ENCODE measurements around the gene C12orf76.
A peak's percentile ranks its signal among the peaks of the same experiment; 100 is the strongest.
"Not testable (repeated sequence)": the region's sequence is repeated elsewhere in the genome, so short reads cannot be mapped to it uniquely, and the experiment has no call there.

The C12orf76 gene, protein sequence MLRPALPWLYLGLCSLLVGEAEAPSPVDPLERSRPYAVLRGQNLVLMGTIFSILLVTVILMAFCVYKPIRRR

DNA sequence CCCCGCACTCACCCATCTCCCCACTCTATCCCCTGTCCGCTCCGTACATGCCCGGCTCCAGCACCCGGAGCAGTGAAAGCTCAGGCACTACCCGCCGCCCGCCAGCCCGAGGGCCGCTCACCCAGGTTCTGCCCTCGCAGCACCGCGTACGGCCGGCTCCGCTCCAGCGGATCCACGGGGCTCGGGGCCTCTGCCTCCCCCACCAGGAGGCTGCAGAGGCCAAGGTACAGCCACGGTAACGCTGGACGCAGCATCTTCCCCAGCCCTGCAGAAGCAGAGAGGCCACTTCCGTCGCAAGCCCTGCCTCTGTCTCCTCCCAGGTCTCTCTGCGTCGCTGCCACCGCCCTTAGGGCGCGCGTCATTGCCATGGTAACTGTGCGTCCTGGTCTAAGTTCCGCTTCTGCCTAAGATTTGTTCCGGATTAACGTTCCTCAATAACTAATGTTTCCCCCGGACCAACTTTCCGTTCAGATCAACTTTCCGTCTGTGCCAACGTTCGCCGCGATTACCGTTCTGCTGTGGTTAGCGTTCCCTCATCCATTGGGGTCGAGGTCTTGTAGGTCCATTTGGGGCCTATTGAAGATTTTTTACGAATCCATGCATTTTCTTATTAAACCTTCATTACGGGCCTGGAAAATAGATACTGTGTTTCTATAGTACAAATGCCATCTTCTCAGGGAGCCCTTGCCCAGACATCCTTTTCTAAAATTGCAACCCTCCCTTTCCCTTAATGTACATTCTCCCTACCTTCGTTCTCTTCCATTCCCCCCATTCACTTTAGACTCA, at the start of gene C12orf76:
Gene C12orf76, minus strand, starts transcription at position 281 of the 786 bp plus-strand sequence. Its CDS starts 27 bp downstream, at position 254.
- peak; percentile 97 for DNase-seq

DNA sequence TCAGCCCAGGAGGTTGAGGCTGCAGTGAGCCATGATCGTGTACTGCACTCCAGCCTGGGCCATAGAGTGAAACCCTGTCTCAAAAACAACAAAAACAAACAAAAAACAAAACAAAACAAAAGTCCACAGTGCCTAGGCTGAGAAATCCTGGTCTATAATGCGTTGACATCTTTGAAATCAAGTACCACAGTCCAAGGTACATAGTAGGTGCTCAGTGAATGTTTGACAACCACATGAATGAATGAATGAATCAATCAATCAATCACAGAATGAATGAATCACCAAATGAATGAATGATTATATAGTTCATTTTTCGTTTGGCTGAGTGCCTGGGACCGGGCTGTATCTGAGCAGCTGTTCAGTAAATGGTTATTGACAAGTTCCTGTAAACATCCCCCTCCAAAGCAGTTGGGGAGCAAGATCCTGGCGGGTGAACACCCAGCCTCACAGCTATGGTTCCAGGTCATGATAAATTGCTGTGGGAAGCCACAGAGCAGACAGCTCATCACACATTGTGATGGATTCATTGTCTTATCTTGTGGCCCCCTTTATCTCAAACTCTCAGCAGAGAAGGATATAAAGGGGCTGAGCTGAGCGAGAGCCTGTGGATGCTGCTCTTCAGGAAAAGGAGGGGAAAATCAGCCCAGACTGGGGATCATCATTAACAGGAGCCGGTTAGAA, 45.4 kb upstream of the C12orf76 start:
- no peak for DNase-seq

DNA sequence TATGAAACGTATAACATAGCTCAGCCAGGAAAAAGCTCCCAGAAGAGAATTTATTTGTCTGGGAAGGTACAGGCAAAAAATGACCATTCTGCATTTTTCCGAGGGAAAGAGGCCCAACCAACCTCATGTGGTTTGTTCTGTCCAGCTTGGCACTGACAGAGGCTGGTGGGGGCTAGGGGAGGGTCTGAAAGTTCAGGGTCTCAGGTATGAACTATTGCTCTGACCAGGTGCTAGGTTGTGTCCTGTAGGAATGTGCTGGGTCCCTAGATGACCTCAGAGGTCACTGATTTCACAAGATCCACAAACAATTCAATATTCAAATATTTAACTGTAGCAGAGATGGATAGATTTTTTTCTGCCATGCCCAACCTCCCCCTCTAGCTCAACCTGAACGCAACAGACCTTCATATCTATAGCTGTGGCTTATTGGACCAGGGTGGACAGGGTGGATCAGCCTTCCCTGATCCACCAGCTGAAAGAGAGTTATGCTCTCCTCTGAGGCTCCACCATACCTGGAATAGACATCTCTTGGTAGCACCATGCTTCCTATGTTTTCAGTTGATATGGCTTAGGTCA, 42.9 kb upstream of the C12orf76 start:
- DNase-seq = no peak

DNA sequence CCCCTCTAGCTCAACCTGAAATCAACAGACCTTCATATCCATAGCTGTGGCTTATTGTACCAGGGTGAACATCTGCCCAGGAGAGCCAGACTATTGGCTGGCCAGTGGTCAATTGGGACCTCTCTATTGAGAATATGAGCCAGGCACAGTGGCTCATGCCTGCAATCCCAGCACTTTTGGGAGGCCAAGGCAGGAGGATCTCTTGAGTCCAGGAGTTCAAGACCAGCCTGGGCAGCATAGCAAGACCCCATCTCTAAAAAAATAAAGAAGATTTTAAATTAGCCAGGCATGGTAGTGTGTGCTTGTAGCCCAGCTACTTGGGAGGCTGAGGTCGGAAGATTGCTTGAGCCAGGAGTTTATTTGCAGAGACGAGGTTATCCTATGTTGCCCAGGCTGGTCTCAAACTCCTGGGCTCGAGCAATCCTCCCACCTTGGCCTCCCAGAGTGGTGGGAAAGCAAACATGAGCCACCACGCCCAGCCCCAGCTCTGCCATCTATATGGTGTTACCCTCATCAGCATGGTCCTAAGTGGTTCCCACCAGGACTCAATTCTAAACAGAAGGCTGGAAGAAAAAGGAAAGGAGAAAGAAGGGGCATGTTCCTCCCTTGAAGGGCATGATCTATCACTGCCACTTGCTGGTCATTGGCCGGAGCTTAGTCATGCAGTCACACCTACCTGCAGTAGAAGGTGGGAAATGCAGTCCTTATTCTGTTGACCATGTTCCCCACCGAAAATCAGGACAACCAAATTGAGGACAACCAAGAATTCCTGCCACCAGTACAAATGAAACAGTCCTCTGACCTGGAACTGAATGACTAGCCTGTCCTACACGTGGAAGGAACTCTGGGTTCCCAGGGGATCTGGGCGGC, 42.2 kb upstream of the C12orf76 start:
- no peak for DNase-seq

DNA sequence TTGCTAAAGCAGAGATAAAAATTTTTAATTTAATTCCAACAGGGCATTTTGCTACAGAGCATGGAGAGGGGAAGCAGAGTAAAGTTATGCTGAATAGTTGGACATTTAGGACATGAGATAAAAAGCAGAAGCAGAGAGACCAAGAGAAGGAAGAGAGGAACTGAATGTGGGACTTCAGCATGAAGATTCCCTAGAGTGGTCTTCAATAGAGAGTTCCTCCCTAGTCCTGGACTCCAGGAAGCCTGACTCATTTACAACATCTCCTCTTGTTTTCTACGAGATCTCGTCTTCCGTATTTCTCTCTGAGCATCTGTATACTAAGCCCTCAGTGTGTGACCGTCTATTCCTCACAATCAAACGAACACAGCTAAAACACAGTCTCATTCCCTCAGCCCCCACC, 40.6 kb upstream of the C12orf76 start:
- no peak for DNase-seq

DNA sequence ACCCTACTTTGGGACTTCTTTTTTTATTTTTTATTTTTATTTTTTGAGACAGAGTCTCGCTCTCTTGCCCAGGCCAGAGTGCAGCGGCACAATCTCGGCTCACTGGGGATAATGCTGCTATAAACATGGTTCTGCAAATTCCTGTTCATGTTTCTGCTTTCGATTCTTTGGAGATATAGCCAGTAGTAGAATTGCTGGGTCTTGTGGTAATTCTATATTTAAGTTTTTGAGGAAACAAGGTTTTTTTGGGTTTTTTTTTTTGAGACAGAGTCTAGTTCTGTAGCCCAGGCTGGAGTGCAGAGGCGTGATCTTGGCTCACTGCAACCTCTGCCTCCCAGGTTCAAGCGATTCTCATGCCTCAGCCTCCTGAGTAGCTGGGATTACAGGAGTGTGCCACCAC, 39.9 kb upstream of the C12orf76 start:
- not testable (repeated sequence) for DNase-seq

DNA sequence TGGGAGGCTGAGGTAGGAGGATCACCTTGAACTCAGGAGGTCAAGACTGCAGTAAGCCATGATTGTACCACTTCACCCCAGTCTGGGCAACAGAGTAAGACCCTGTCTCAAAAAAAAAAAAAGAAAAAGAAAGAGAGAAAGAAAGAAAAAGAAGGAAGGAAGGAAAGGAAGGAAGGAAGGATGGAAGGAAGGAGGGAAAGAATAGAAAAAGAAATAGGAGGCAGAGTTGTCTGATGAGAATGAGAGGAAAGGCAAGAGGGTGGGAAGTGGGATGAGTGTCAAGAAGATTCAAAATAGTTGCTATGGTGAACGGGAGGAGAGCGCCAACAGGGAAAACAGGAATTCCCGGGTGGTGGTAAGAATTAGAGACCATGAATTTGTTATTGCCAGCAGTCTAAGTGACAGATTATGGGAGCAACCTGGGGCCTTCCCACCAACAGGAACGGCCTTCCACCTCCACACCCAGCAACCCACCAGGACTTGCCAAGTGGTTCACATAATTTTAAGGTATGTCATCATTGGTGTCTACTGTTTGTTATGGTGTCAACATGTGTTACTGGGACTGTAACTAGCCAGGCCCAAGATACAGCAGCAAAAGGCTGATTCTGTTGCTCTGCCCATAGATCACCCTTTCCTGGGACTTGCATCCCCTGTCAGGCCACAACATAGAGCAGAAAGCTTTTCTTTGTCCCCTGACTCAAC, 36.1 kb upstream of the C12orf76 start:
- no peak for DNase-seq

DNA sequence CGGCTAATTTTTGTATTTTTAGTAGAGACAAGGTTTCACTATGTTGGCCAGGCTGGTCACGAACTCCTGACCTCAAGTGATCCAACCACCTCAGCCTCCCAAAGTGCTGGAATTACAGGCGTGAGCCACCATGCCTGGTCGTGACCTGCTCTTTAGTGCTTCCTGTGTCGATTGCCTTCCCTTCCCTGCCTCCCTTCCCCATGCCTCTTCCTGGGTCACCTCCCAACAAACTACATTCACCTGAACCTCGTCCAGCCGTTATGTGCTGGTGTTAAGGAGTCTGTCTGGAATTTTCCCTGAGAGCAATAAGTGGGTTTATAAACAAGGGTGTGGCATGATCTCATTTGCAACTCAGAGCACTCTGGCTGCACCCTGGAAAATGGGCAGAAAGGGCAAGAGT, 32.1 kb upstream of the C12orf76 start:
- DNase-seq = no peak

DNA sequence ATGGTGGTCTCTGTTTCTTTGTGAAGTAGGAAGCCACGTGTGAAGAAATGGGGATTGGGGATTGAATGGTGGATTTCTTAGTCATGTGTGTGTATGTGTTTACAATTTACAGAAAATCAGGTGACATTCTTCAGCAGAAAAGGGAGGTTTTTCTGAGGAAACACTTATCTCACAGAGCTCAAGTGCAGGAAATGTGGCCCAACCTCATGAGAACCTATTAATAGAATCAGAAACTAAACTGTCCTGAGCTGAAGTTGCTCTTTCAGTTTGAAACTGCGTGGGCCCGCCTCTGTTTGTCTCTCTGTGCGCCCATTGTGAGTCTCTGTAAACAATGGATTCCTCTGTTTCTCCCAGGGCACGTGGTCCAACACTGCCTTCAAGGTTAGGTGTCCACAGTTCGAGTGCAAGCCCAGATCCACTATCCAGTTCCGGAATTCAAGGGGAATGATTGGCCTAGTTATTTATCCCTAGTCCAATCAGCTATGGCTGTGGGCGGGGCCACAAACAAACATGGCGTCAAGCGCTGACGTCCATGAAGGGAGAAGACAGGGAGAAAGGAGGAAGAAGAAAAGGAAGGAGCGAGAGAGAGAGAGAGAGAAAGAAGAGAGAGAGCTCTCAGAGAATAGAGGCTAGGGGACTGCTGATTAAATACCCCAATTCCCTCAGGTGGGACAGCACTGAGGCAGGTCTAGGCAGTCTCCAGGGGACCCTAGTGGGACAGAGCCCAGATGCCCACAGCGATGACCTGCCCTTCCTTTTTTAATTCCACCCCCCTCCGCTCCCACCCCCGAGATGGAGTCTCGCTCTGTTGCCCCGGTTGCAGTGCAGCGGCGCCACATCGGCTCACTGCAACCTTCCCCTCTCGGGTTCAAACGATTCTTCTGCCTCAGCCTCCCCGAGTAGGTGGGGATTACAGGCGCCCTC, 31.4 kb upstream of the C12orf76 start:
- no peak for DNase-seq

DNA sequence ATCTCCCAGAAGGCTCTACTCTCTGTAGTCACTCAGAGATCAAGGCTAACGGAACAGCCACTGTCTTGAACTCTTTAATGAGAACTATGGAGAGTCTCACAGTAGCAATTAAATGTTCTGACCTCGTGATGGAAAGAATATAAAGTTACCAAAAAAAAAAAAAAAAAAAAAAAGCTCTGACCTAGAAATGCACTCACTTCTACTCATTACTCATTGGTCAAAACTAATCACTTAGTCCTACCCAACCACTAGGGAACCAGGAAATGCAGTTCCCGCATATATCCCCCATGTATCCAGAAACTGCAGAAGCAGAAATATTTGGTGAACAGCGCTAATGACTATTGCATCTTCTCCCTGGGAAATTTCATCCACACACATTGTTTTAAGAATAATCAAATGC, 29.5 kb upstream of the C12orf76 start:
- DNase-seq = no peak

DNA sequence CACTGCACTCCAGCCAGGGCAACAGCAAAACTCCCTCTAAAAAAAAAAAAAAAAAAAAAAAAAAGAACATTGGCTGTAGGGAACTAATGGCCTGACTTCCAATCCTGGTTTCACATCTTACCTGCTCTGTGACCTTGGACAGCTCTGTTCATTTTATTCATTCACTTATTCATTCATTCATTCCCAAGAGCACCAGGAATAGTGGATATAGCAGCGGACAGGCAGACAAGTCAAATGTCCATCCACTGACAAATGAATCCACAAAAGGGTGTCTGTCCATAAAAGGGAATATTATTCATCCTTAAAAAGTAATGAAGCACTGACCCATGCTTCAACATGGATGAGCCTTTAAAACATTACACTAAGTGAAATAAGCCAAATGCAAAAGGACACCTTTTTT, 27.6 kb upstream of the C12orf76 start:
- no peak for DNase-seq

DNA sequence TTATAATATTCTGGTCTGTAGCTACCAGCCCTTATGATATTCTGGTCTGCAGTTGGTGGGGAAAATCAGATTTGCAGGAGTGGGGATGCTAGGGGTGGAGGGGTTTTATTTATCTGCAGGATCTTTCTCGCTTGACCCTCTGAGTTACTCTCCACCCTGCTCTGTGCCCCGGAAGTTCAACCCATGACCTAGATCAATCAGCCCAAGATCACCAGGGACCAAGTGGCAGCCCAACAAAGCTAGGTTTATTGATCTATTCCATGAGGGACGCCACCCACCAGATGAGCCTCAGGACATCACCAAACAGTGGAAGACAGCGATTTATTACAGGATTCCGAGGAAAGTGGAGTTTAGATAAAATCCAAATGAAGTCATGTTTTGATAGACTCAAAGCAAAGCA, 25.8 kb upstream of the C12orf76 start:
- DNase-seq = no peak

DNA sequence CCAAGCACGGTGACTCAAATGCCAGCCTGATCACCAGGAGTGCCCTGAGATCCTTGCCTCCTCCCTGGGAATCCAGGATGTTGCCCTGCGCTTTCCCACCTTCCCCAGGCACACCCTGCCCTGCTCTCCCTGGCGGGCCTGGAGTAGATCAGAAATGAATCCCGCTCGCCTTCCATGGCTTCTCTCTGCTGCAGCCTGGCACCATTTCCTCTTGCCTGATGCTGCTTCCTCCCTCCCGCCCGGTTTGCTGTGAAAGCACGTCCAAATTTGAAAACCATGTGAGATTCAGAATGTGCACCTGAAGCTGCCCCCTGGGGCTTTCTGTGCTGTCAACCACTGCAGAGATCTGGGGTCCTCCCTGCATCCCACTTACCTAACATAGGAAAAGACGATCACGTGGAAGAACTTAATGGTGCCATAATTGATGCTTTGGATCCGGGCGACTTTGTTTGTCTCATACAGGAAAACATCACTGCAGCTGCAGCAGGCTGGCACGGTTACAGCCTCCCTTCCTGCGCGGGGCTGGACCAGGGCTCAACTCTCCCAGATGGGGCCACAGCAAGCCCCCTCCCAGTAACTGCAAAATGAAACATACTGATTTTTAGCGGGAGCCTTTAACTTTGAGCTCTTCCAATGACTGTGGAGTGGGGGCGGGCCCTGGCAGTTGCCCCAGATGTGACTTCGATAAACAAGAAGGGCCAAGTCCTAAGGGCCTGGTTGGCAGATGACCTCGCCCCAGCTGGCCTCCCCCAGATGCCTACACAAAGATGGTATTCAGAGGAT, 24.9 kb upstream of the C12orf76 start:
- DNase-seq = peak; percentile 76

DNA sequence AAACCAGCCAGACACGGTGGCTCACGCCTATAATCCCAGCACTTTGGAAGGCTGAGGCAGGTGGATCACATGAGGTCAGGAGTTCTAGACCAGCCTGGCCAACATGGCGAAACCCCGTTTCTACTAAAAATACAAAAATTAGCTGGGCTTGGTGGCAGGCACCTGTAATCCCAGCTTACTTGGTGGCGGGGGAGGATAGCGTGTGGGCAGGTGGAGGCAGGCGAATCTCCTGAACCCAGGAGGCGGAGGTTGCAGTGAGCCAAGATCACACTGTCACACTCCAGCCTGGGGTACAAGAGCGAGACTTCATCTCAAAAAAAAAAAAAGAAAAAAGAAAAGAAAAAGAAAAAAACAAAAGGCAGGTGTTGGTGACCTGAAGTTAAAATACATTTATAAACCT, 24.3 kb upstream of the C12orf76 start:
- not testable (repeated sequence) for DNase-seq

DNA sequence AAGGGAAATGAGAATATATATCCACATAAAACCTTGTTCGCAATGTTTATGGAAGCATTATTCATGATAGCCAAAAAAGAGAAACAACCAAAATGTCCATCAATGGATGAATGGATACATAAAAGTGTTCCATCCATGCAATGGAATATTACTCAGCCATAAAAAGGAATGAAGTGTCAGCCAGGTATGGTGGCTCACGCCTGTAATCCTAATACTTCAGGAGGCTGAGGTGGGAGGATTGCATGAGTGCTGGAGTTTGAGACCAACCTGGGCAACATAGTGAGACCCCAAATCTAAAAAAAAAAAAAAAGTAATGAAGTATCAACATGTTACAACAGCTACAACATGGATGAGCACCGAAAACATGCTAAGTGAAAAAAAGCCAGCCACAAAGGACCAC, 23.6 kb upstream of the C12orf76 start:
- no peak for DNase-seq

DNA sequence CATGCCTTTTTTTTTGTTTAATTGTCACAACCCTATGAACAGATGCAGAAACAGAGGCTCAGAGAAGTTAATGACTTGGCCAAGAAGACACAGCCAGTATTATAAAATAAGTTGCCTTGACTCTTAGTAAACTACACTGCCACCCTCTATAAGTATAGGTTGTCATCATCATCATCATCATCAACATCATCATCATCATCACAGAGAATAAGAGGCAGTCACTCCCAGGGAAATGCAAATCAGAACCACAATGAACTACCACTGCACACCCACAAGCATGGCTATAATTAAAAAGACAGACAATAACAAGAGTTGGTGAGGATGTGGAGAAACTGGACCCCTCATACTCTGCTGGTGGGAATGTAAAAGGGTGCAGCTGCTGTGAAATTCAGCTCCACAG, 23.2 kb upstream of the C12orf76 start:
- no peak for DNase-seq

DNA sequence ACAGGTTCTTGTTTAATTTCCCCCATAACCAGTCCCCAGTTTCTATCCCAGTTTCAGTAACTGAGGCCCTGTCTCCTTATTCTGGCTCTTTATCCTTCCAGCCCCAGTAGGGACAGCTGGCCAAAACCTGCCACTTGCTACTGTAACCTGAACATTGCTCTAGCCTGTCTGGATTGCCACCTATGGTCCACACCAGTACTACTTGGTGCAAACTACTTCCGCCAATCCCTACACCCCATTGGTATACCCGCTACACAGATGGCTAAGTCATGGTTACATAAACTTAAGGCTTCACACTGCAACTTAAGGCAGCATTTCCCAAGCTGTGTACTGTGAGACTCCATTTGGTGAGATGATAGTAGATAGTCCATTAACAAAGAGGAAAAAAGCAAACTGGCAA, 20.3 kb upstream of the C12orf76 start:
- no peak for DNase-seq

DNA sequence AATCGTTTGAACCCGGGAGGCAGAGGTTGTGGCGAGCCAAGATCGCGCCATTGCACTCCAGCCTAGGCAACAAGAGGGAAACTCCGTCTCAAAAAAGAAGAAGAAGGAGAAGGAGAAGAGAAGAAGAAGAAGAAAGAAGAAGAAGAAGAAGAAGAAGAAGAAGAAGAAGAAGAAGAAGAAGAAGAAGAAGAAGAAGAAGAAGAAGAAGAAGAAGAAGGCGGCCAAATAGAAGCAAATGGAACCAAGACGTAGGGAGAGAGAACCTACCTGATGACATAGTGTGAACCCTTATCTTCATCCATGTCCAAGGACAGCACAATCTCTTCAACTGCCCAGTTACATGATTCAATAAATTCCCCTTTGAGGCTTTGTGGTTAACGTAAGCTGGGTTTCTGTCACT, 19.8 kb upstream of the C12orf76 start:
- DNase-seq = not testable (repeated sequence)

DNA sequence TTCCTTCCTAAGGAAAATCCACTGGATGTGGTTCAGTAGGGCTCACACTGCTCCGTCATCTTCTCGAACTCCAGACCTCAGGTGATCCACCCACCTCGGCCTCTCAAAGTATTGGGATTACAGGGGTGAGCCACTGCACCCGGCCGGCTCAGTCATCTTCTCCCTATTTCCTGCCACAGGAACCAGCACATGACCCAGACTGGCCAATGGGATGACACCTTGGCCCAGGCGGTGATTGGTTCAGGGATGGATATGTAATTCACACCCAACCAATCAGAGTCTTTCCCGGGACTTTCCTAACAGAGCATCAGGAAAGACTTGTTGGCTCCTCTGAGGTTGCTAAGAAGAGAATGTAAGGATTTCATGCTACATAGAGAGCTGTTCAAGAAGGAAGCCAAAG, 19.2 kb upstream of the C12orf76 start:
- DNase-seq = no peak

DNA sequence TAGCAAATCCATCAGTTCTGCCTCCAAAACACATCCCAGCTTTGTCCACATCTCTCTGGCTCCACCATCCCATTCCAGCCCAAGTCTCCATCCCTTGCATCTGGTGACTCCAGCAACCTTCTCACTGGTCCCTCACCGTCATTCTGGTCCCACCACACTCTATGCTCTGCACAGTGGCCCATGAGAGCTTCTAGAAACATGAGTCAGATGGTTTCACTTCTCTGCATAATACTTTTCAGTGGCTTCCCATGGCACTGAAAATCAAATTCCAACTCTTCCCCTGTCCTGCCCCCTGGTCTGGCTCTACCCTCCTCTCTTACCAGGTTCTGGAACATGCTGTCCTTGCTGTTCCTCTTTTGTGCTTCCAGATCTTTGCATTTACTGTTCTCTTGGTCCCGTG, 17.2 kb upstream of the C12orf76 start:
- no peak for DNase-seq

Data from right hindlimb (tissue), 1 donor.